ENCODE results near the gene DECR2.

DECR2 gene

GRCh38 chr16:401468-402348 lies at the start of gene DECR2 (continued):
- TF ChIP-seq ZNF433 (tag by site-specific recombination; IDR thresholded peaks at IDR 0.05; ENCODE audit: low read depth), result no peak
- peak; percentile 31; the same call in 1 of the 2 replicates for TF ChIP-seq GLIS1 (tag by site-specific recombination; IDR thresholded peaks at IDR 0.05)
- peak; percentile 65; the same call in 1 of the 2 replicates for TF ChIP-seq GLIS2 (tag by site-specific recombination; IDR thresholded peaks at IDR 0.05)
- TF ChIP-seq ZFP69B (tag by site-specific recombination; IDR thresholded peaks at IDR 0.05), result peak; percentile 34; the same call in 1 of the 2 replicates
- no peak; the same call in 1 of the 2 replicates for TF ChIP-seq KLF7 (tag by site-specific recombination; IDR thresholded peaks at IDR 0.05; ENCODE audit: borderline replicate concordance)
- TF ChIP-seq ZNF544 (tag by site-specific recombination; IDR thresholded peaks at IDR 0.05), result no peak
- no peak for TF ChIP-seq ZNF16 (tag by site-specific recombination; IDR thresholded peaks at IDR 0.05; ENCODE audit: low read depth)
- no peak for TF ChIP-seq ZNF280C (tag by site-specific recombination; IDR thresholded peaks at IDR 0.05)
- TF ChIP-seq, protein P1, sequence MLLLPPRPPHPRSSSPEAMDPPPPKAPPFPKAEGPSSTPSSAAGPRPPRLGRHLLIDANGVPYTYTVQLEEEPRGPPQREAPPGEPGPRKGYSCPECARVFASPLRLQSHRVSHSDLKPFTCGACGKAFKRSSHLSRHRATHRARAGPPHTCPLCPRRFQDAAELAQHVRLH (tag by site-specific recombination; IDR thresholded peaks at IDR 0.05), result peak; percentile 77
- no peak for TF ChIP-seq ZNF248 (tag by site-specific recombination; IDR thresholded peaks at IDR 0.05)
- no peak for TF ChIP-seq FEZF1 (tag by site-specific recombination; IDR thresholded peaks at IDR 0.05)
- no peak for TF ChIP-seq PRDM10 (tag by site-specific recombination; IDR thresholded peaks at IDR 0.05)
- peak; percentile 80 for TF ChIP-seq ZNF600 (tag by site-specific recombination; IDR thresholded peaks at IDR 0.05)
- no peak for TF ChIP-seq ZNF202 (tag by site-specific recombination; IDR thresholded peaks at IDR 0.05; ENCODE audit: borderline replicate concordance)
- TF ChIP-seq ZNF747 (tag by site-specific recombination; IDR thresholded peaks at IDR 0.05), result no peak
- TF ChIP-seq KLF9 (tag by site-specific recombination; IDR thresholded peaks at IDR 0.05; ENCODE audit: low read depth), result peak; percentile 48
- no peak for TF ChIP-seq ZNF302 (tag by site-specific recombination; IDR thresholded peaks at IDR 0.05; ENCODE audit: low read depth)
- no peak for TF ChIP-seq ZNF174 (tag by site-specific recombination; IDR thresholded peaks at IDR 0.05)
- TF ChIP-seq ZBTB8A (tag by site-specific recombination; IDR thresholded peaks at IDR 0.05), result peak; percentile 72
- no peak for TF ChIP-seq ZNF529 (tag by site-specific recombination; IDR thresholded peaks at IDR 0.05; ENCODE audit: insufficient replicate concordance)
- no peak; the same call in 1 of the 2 replicates for TF ChIP-seq ZFHX2 (tag by site-specific recombination; conservative IDR thresholded peaks at IDR 0.05)
- TF ChIP-seq HOXA7 (CRISPR knock-in tag; IDR thresholded peaks at IDR 0.05; ENCODE audit: borderline replicate concordance), result no peak
- peak; percentile 32 for TF ChIP-seq YY2 (tag by site-specific recombination; IDR thresholded peaks at IDR 0.05)
- TF ChIP-seq YY1 (tag by site-specific recombination; IDR thresholded peaks at IDR 0.05), result peak; percentile 71; the same call in 1 of the 2 replicates
- no peak for TF ChIP-seq ZNF169 (tag by site-specific recombination; IDR thresholded peaks at IDR 0.05)
- TF ChIP-seq ZNF670 (tag by site-specific recombination; IDR thresholded peaks at IDR 0.05; ENCODE audit: low read depth), result no peak
- TF ChIP-seq ZNF138 (tag by site-specific recombination; IDR thresholded peaks at IDR 0.05; ENCODE audit: borderline replicate concordance), result no peak
- TF ChIP-seq KLF10 (tag by site-specific recombination; IDR thresholded peaks at IDR 0.05), result no peak
- TF ChIP-seq ZNF626 (tag by site-specific recombination; IDR thresholded peaks at IDR 0.05), result no peak
- no peak for TF ChIP-seq ZNF639 (tag by site-specific recombination; IDR thresholded peaks at IDR 0.05)
- peak; percentile 65 for TF ChIP-seq ZNF76 (tag by site-specific recombination; IDR thresholded peaks at IDR 0.05; ENCODE audit: borderline replicate concordance, low read depth)
- no peak for TF ChIP-seq ZNF48 (tag by site-specific recombination; IDR thresholded peaks at IDR 0.05)
- no peak for TF ChIP-seq ZNF791 (tag by site-specific recombination; IDR thresholded peaks at IDR 0.05)
- peak; percentile 57 for TF ChIP-seq ZIC2 (tag by site-specific recombination; IDR thresholded peaks at IDR 0.05)
